Measurements from ENCODE around the gene N4BP3.

GRCh38 chr5:178068293-178068692 lies 45.0 kb upstream of the N4BP3 start:
- TF ChIP-seq POLR2A (IDR thresholded peaks at IDR 0.05; ENCODE audit: low read depth, low read length) (no peak), CTCF (conservative IDR thresholded peaks at IDR 0.05; ENCODE audit: low read depth, low read length) (no peak), CHD1 (IDR thresholded peaks at IDR 0.05; ENCODE audit: low read depth, low read length) (no peak), RCOR1 (IDR thresholded peaks at IDR 0.05; ENCODE audit: insufficient replicate concordance, low read length) (no peak), RAD21 (IDR thresholded peaks at IDR 0.05; ENCODE audit: low read length) (no peak), RFX5 (IDR thresholded peaks at IDR 0.05; ENCODE audit: low read depth, low read length) (no peak), CEBPB (IDR thresholded peaks at IDR 0.05; ENCODE audit: low read depth, low read length) (no peak), SMC3 (IDR thresholded peaks at IDR 0.05; ENCODE audit: low read depth, low read length) (no peak)

All from IMR-90 (cell line).